GM23338 (cell line): Measurements from ENCODE around the gene DUSP18.

ENCODE experiments used
- CREB1 ChIP-seq: fragments of 250-450 bp; sonication (Bioruptor Pico); IDR thresholded peaks from 2 replicates; pipeline ENCODE4 v1.5.0; 2020; ENCODE audit warnings: low read depth, mild to moderate bottlenecking, moderate library complexity
- CTCF ChIP-seq, 2 experiments: fragments of 200-600 bp in 1 of 2; sonication (generic) in 1 of 2; conservative IDR thresholded peaks; 2 replicates each; pipeline versions ENCODE4 v1.5.1 to v1.6.1; 2016 to 2017; ENCODE audit warnings: antibody characterized with exemption in 2 of 2, low read depth in 2 of 2, mild to moderate bottlenecking in 2 of 2, moderate library complexity in 1 of 2
- ETS1 ChIP-seq: IDR thresholded peaks from 2 replicates; pipeline ENCODE4 v1.6.1; 2016; ENCODE audit warnings: antibody characterized with exemption
- EZH2 ChIP-seq: fragments of 200-600 bp; sonication (generic); IDR thresholded peaks from one replicate; pipeline ENCODE4 v1.8.0; 2017; ENCODE audit warnings: antibody characterized with exemption, mild to moderate bottlenecking, low read depth; ENCODE audit not compliant: unreplicated experiment
- EZH2phosphoT487 ChIP-seq: fragments of 200-600 bp; sonication (generic); IDR thresholded peaks from one replicate; pipeline ENCODE4 v1.8.1; 2018; ENCODE audit warnings: antibody characterized with exemption; ENCODE audit not compliant: unreplicated experiment
- JUNB ChIP-seq: IDR thresholded peaks from one replicate; pipeline ENCODE4 v1.6.1; 2016; ENCODE audit warnings: antibody characterized with exemption; ENCODE audit not compliant: unreplicated experiment
- NANOG ChIP-seq: IDR thresholded peaks from 2 replicates; pipeline ENCODE4 v1.6.1; 2016; ENCODE audit warnings: antibody characterized with exemption, borderline replicate concordance
- POLR2AphosphoS5 ChIP-seq: IDR thresholded peaks from 2 replicates; pipeline ENCODE4 v1.6.1; 2016; ENCODE audit warnings: antibody characterized with exemption, low read depth
- REST ChIP-seq: IDR thresholded peaks from one replicate; pipeline ENCODE4 v1.6.1; 2018; ENCODE audit warnings: antibody characterized with exemption; ENCODE audit not compliant: unreplicated experiment
- STAT1 ChIP-seq: IDR thresholded peaks from one replicate; pipeline ENCODE4 v1.6.1; 2016; ENCODE audit warnings: antibody characterized with exemption; ENCODE audit not compliant: unreplicated experiment
- ZNF114 ChIP-seq: fragments of 250-450 bp; sonication (Bioruptor Pico); IDR thresholded peaks from 2 replicates; pipeline ENCODE4 v1.5.0; 2020; ENCODE audit warnings: mild to moderate bottlenecking, moderate library complexity

DNA sequence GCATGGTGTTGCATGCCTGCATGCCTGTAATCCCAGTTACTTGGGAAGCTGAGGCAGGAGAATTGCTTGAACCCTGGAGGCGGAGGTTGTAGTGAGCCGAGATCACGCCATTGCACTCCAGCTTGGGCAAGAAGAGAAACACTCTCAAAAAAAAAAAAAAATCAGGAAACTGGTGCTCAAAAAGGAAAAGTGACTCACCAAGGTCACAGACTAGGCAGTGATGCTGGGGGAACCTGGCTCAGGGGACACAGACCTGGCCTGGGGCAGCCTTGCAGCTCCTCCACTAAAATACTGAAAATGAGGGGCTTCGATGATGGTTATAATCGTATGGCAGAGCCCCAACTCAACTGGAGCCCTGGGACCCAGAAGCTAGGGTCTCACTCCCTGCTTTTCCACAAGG is 40.2 kb downstream of the DUSP18 start:
- TF ChIP-seq CTCF (conservative IDR thresholded peaks at IDR 0.05; ENCODE audit: low read depth in 2 of 2): no peak
- no peak for TF ChIP-seq EZH2phosphoT487
- TF ChIP-seq POLR2AphosphoS5: no peak
- no peak for TF ChIP-seq ETS1
- no peak for TF ChIP-seq ZNF114
- no peak for TF ChIP-seq EZH2
- no peak for TF ChIP-seq REST
- no peak for TF ChIP-seq JUNB
- no peak for TF ChIP-seq CREB1
- no peak for TF ChIP-seq NANOG
- TF ChIP-seq STAT1: no peak
